HL-60 (cell line): ENCODE measurements around the gene UBE2J1.
A peak's percentile ranks its signal among the peaks of the same experiment; 100 is the strongest.

Source experiments
- DNase-seq, 2 experiments: peaks; one replicate each; pipeline ENCODE4 v3.0.0-alpha.2; 2010 to 2020; ENCODE audit warnings: low read depth in 1 of 2, low spot score in 1 of 2
- H3K27ac ChIP-seq: fragments of 250-450 bp; sonication (Bioruptor Pico); replicated peaks from 2 replicates; pipeline ENCODE4 v1.5.1; 2020; ENCODE audit warnings: mild to moderate bottlenecking, moderate library complexity
- H3K27me3 ChIP-seq: fragments of 250-450 bp; sonication (Bioruptor Pico); 2 replicates; pipeline ENCODE4 v1.5.1; 2021; ENCODE audit warnings: mild to moderate bottlenecking, moderate library complexity; ENCODE audit not compliant: insufficient read depth, poor library complexity, severe bottlenecking
- H3K4me3 ChIP-seq: replicated peaks from 2 replicates; pipeline ENCODE4 v1.5.1; 2011; ENCODE audit warnings: mild to moderate bottlenecking, control low read depth, low read length; ENCODE audit not compliant: insufficient read depth
- GABPA ChIP-seq: IDR thresholded peaks from 2 replicates; pipeline ENCODE4 v1.6.1; 2012; ENCODE audit warnings: low read depth
- POLR2AphosphoS5 ChIP-seq: IDR thresholded peaks from 2 replicates; pipeline ENCODE4 v1.6.1; 2012; ENCODE audit warnings: low read depth
- SPI1 ChIP-seq: IDR thresholded peaks from 2 replicates; pipeline ENCODE4 v1.6.1; 2012; ENCODE audit warnings: low read depth, mild to moderate bottlenecking, borderline replicate concordance
- TF ChIP-seq, protein P1 (sequence below): IDR thresholded peaks from 2 replicates; pipeline ENCODE4 v1.6.1; 2012; ENCODE audit warnings: low read depth; ENCODE audit not compliant: insufficient replicate concordance
- TF ChIP-seq, protein P2 (sequence below): IDR thresholded peaks from one replicate; pipeline ENCODE4 v1.5.1; 2011; ENCODE audit warnings: low read length, control low read depth, inconsistent platforms; ENCODE audit not compliant: insufficient read depth

The UBE2J1 gene

DNA sequence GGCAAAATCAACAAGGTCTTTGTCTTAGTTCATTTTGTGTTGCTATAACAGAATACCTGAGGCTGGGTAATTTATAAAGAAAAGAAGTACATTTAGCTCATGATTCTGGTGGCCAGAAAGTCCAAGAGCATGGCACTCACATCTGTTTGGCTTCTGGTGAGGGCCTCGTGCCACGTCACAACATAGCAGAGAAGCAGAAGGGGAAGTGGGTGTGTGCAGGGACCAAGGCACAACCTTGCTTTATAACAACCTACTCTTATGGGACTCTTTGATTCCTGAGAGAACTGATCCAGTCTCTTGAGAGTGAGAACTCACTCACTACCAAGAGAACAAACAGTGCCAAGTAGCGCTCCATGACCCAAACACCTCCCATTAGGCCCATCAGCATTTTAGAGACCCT lies 62.8 kb downstream of the UBE2J1 start:
- H3K27me3 ChIP-seq = no peaks in the 10 kb centered on the region
- peak in 1 of 2 experiments; percentile 47 for DNase-seq
- H3K27ac ChIP-seq = no peak overlapping the region
- no peak overlapping the region for H3K4me3 ChIP-seq
- TF ChIP-seq GABPA = no peak
- TF ChIP-seq, protein P1, sequence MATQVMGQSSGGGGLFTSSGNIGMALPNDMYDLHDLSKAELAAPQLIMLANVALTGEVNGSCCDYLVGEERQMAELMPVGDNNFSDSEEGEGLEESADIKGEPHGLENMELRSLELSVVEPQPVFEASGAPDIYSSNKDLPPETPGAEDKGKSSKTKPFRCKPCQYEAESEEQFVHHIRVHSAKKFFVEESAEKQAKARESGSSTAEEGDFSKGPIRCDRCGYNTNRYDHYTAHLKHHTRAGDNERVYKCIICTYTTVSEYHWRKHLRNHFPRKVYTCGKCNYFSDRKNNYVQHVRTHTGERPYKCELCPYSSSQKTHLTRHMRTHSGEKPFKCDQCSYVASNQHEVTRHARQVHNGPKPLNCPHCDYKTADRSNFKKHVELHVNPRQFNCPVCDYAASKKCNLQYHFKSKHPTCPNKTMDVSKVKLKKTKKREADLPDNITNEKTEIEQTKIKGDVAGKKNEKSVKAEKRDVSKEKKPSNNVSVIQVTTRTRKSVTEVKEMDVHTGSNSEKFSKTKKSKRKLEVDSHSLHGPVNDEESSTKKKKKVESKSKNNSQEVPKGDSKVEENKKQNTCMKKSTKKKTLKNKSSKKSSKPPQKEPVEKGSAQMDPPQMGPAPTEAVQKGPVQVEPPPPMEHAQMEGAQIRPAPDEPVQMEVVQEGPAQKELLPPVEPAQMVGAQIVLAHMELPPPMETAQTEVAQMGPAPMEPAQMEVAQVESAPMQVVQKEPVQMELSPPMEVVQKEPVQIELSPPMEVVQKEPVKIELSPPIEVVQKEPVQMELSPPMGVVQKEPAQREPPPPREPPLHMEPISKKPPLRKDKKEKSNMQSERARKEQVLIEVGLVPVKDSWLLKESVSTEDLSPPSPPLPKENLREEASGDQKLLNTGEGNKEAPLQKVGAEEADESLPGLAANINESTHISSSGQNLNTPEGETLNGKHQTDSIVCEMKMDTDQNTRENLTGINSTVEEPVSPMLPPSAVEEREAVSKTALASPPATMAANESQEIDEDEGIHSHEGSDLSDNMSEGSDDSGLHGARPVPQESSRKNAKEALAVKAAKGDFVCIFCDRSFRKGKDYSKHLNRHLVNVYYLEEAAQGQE = no peak
- TF ChIP-seq SPI1 = peak; percentile 85
- TF ChIP-seq POLR2AphosphoS5 = no peak

- Histone ChIP-seq H3K27me3 (no peaks in the 10 kb centered on the region), H3K27ac (no peak overlapping the region), H3K4me3 (no peak overlapping the region)
- DNase-seq = no peak
- TF ChIP-seq POLR2AphosphoS5 = no peak
- TF ChIP-seq, protein P2, sequence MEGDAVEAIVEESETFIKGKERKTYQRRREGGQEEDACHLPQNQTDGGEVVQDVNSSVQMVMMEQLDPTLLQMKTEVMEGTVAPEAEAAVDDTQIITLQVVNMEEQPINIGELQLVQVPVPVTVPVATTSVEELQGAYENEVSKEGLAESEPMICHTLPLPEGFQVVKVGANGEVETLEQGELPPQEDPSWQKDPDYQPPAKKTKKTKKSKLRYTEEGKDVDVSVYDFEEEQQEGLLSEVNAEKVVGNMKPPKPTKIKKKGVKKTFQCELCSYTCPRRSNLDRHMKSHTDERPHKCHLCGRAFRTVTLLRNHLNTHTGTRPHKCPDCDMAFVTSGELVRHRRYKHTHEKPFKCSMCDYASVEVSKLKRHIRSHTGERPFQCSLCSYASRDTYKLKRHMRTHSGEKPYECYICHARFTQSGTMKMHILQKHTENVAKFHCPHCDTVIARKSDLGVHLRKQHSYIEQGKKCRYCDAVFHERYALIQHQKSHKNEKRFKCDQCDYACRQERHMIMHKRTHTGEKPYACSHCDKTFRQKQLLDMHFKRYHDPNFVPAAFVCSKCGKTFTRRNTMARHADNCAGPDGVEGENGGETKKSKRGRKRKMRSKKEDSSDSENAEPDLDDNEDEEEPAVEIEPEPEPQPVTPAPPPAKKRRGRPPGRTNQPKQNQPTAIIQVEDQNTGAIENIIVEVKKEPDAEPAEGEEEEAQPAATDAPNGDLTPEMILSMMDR = no peak
- TF ChIP-seq, protein P1 = no peak
- TF ChIP-seq SPI1 = no peak
- TF ChIP-seq GABPA = no peak
These were observed 65.0 kb downstream of the UBE2J1 start for GRCh38 chr6:89287351-89288028.

- no peaks in the 10 kb centered on the region for H3K27me3 ChIP-seq
- TF ChIP-seq, protein P1 = no peak
- TF ChIP-seq SPI1 (no peak), GABPA (no peak), POLR2AphosphoS5 (no peak)
- TF ChIP-seq, protein P2 = no peak
- H3K27ac ChIP-seq = no peak overlapping the region
- DNase-seq = no peak
- H3K4me3 ChIP-seq = no peak overlapping the region
These were observed 66.0 kb downstream of the UBE2J1 start for GRCh38 chr6:89286516-89286915.
